ENCODE data around the gene CHD3. TPM values are rescaled to one million over a fixed set of nuclear protein-coding genes. Genes with fewer than 3 reads are reported as not detected.

The CHD3 gene
- total and polyA plus RNA-seq, 2 donors (not counting 1 experiment from before 2014, with no cell fraction given): 68.1 to 69.1 TPM

- DNase-seq: peak; percentile 93
- H4K20me1 ChIP-seq (ENCODE audit: control insufficient read depth, insufficient read depth, low read length, poor library complexity, severe bottlenecking): peaks cover 59% of the 10 kb centered on the region
- peak overlapping the region; percentile 100 for H3K4me2 ChIP-seq (replicated peaks; ENCODE audit: low read depth, low read length, poor library complexity, severe bottlenecking)
- Mint-ChIP-seq H3K4me3 (peak overlapping the region; percentile 100), H3K27me3 (no peaks in the 10 kb centered on the region), H3K9me3 (ENCODE audit: insufficient read depth) (no peaks in the 10 kb centered on the region), H3K27ac (peak overlapping the region; percentile 100), H3K4me1 (peaks cover 39% of the 10 kb centered on the region)
- H3K27ac ChIP-seq (ENCODE audit: low read length in 2 of 2): peak overlapping the region; percentile 100
- intact Hi-C loops (cut with micrococcal nuclease): loop anchor here (1.0 to 10.0 kb wide), 4 partner anchors 9 to 230 kb away; partner anchors contain the start of genes FXR2, NAA38, TP53 and WRAP53
- H3K9me3 ChIP-seq (ENCODE audit: control extremely low read depth in 1 of 3, control insufficient read depth in 2 of 3, insufficient read depth in 1 of 3, low read length in 2 of 3): no peaks in the 10 kb centered on the region
- no peaks in the 10 kb centered on the region for H3K27me3 ChIP-seq (replicated peaks in 1 of 4; ENCODE audit: control extremely low read depth in 1 of 4, control insufficient read depth in 3 of 4, insufficient read depth in 4 of 4, low read length in 3 of 4)
- ChIA-PET POLR2A (interaction anchor here (0.6 to 1.7 kb wide), 11 partner anchors 9 to 451 kb away, joined by 3 to 14 read pairs (median 5); partner anchors contain the start of genes CNTROB, CYB5D1, KDM6B and NAA38), CTCF (interaction anchor here (0.7 to 5.7 kb wide), 11 partner anchors 10 to 144 kb away, joined by 3 to 53 read pairs (median 4); partner anchors contain the start of genes CYB5D1, KDM6B and NAA38)
- peak; percentile 41 for ATAC-seq (ENCODE audit: low read depth)
- H3K4me3 ChIP-seq (ENCODE audit: control extremely low read depth in 1 of 5, extremely low read depth in 1 of 5, insufficient read depth in 1 of 5, low read depth in 2 of 5, low read length in 4 of 5): peak overlapping the region; percentile 67 to 95 (median 93)
- peaks cover 20 to 49% of the 10 kb centered on the region in 2 donors for H3K4me1 ChIP-seq (ENCODE audit: control insufficient read depth in 2 of 2, insufficient read depth in 2 of 2, low read length in 2 of 2)
- WGBS (ENCODE audit: insufficient coverage): under 1% methylated on average over 71 of the region's 71 CpGs
- peak overlapping the region; percentile 100 for H3K9ac ChIP-seq (ENCODE audit: low read length)
- H3K79me2 ChIP-seq (ENCODE audit: control insufficient read depth, insufficient read depth, low read length): peaks cover 31% of the 10 kb centered on the region
- peaks cover 0 to 27% of the 10 kb centered on the region in 2 experiments for H3K36me3 ChIP-seq (replicated peaks in 1 of 2; ENCODE audit: control extremely low read depth in 1 of 2, control insufficient read depth in 1 of 2, extremely low read depth in 1 of 2, insufficient read depth in 2 of 2, low read length in 1 of 2)
- no peak overlapping the region for H2AFZ ChIP-seq (ENCODE audit: insufficient read depth, low read depth, low read length, poor library complexity, severe bottlenecking)
- TF ChIP-seq EZH2 (IDR thresholded peaks at IDR 0.05; ENCODE audit: borderline replicate concordance, insufficient read depth, low read depth, low read length, poor library complexity, severe bottlenecking) (no peak), CTCF (IDR thresholded peaks at IDR 0.05) (no peak)
These were observed 44.1 kb upstream of the CHD3 start for GRCh38 chr17:7844292-7845154.

Measured in B cell (primary cell).